Kidney epithelial cell (primary cell): Measurements from ENCODE around the gene MPV17L. TPM values are rescaled to one million over a fixed set of nuclear protein-coding genes. Genes with fewer than 3 reads are reported as not detected.
"Not testable (repeated sequence)": the region's sequence is repeated elsewhere in the genome, so short reads cannot be mapped to it uniquely, and the experiment has no call there.

Experiments
- DNase-seq: peaks from one replicate; pipeline ENCODE4 v3.0.0-alpha.2; 2010; ENCODE audit warnings: low read depth
- H3K27me3 ChIP-seq: 2 replicates; pipeline ENCODE4 v1.6.0; 2011; ENCODE audit warnings: low read length; ENCODE audit not compliant: control insufficient read depth, insufficient read depth
- H3K36me3 ChIP-seq: 2 replicates; pipeline ENCODE4 v1.5.1; 2011; ENCODE audit warnings: low read length; ENCODE audit not compliant: control insufficient read depth, insufficient read depth
- H3K4me3 ChIP-seq: 2 replicates; pipeline ENCODE4 v1.5.1; 2011; ENCODE audit warnings: low read depth, mild to moderate bottlenecking, control low read depth, low read length
- total RNA-seq: library from RNA; depleted of rRNA; stranded (reverse); fragments of >200 nt; gene quantifications from 2 replicates; pipeline ENCODE4 v1.2.3, GENCODE V29; 2015

The MPV17L gene
- total RNA-seq: 7.7 and 9.6 TPM in 2 replicates

DNA sequence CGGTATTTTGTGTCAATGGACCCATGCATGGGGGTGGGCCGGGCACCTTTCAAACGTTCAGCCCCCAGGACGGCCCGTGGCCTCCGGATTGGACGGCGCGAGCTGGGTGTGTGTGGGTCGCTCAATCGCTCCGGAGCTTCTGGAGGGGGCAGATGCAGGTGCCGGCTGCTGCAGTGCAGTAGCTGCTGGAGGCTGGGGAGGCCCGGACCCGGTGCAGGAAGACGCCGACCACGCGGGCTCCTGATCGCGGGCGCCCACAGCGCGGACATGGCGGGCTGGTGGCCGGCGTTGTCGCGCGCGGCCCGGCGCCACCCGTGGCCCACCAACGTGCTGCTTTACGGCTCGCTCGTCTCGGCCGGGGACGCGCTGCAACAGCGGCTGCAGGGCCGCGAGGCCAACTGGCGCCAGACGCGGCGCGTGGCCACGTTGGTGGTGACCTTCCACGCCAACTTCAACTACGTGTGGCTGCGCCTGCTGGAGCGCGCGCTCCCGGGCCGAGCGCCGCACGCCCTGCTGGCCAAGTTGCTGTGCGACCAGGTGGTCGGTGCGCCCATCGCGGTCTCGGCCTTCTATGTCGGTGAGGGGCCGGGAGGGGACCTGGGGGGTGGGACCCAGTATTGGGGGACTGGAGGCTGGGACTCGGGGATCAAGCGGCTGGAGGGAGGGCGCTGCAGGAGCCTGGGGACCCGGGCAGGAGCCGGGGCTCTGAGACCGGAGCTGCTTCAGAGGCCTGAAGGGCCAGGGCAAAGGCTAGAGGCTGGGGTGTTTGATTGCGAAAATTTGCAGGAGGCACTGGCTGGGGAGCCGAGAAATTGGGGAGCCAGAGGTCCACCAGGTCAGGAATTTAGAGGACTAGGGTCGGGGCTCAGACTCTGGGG lies at the start of gene MPV17L:
Gene MPV17L (plus strand): TSS at position 124 of the 878 bp plus-strand sequence. CDS start 144 bp downstream, at position 268.
- not testable (repeated sequence) for H3K36me3 ChIP-seq, H3K27me3 ChIP-seq, DNase-seq

DNA sequence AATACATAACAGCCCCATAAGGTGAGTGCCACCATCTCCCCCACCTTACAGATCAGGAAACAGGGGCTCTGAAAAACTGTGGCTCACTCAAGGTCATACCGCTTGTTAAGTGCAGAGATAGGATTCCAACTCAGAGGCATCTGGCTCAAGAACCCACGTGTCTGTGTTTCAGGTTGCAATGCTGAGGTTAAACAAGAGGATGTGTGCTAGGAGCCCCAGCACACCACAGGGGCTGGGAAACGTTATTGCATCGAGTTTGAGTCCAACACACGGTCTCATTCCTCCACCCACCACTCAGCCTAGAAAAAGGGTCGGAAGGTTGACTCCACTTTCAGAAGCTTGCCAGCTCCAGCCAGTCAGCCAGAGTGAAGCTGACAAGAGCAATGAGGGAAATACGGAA lies 46.8 kb upstream of the MPV17L start:
- DNase-seq, H3K27me3 ChIP-seq, H3K36me3 ChIP-seq, H3K4me3 ChIP-seq: not testable (repeated sequence)

More for the DNA sequence above, at the start of gene MPV17L:
- H3K4me3 ChIP-seq: peak within 1 kb of the TSS; percentile 50

DNA sequence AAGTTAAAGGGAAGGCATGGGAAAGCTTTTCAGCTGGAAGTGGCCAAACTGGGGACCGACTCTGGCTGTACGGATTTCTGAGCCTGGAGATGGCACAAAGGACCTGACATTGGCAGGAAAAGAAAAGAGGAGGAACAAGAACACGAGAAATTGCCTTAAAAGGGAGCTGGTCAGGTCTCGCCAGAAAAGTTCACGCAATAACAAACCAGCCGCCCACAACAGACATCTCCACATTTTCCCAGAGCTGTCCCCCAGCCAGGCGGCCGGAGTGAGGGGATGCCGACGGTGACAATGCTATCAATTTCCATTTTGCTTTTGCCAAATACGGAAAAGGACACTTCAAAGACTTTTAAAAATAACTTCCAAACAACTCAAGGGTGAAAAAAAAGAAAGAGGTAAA lies 44.3 kb upstream of the MPV17L start:
- H3K4me3 ChIP-seq, H3K36me3 ChIP-seq, H3K27me3 ChIP-seq, DNase-seq: not testable (repeated sequence)

DNA sequence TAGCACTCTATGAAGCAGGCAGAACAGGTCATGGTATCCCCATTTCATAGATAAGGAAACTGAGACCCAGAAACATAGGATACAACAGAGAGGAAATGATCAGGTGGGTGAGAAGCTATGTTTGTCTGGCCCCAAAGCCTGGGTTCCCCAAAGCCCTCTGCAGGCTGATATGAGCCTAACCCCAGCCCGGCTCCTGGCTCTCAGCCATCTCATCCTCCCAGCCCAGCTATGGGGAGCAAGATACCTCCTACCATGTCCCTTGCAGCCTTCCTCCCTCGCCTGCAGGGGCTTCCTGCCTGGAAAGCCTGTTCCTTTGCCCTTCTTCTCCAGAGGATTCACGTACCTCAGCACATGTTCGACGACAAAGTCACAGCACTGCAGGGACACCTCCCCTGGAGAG lies 43.8 kb upstream of the MPV17L start:
- H3K36me3 ChIP-seq, H3K4me3 ChIP-seq, H3K27me3 ChIP-seq, DNase-seq: not testable (repeated sequence)

DNA sequence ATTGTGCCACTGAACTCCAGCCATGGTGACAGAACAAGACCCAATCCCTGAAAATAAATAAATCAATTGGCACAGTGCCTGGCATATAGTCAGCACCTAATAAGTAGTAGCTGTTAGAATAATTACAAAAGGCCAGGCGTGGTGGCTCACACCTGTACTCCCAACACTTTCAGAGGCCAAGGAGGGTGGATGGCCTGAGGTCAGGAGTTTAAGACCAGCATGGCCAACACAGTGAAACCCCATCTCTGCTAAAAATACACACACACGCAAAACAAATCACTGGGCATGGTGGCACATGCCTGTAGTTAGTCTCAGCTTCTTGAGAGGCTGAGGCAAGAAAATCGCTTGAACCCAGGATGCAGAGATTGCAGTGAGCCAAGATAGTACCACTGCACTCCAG lies 42.7 kb upstream of the MPV17L start:
- DNase-seq, H3K36me3 ChIP-seq, H3K27me3 ChIP-seq, H3K4me3 ChIP-seq: not testable (repeated sequence)

DNA sequence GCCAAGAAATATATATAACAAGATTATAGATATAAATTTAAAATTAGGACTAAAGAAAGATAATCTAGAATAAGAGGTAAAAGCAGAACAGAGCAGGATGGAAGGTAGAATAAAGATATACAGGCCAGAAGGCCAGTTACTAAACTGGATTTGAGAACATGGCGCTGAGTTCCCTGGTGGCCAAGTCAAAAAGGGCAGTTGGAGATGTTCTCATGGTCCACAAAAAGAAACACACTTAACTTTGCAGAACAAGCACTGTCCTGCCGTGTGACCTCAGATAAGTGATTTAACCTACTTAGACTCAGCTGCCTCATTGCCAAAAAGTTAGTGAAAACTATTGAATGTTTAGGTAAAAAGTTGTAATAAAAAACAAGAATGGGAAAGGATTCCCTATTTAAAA lies 40.7 kb upstream of the MPV17L start:
- not testable (repeated sequence) for H3K4me3 ChIP-seq, H3K27me3 ChIP-seq, DNase-seq, H3K36me3 ChIP-seq

DNA sequence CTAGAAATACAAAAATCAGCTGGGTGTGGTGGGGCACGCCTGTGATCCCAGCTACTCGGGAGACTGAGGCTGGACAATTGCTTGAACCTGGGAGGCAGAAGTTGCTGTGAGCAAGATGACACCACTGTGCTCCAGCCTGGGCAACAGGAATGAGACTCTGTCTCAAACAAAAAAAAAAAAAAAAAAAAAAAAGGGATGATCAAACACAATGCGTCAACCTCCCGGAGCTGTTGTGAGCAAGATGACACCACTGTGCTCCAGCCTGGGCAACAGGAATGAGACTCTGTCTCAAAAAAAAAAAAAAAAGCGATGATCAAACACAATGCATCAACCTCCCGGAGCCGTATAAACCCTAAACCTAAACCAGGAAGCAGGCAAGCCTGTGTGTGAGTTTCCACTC lies 38.1 kb upstream of the MPV17L start:
- not testable (repeated sequence) for DNase-seq, H3K4me3 ChIP-seq, H3K36me3 ChIP-seq, H3K27me3 ChIP-seq

DNA sequence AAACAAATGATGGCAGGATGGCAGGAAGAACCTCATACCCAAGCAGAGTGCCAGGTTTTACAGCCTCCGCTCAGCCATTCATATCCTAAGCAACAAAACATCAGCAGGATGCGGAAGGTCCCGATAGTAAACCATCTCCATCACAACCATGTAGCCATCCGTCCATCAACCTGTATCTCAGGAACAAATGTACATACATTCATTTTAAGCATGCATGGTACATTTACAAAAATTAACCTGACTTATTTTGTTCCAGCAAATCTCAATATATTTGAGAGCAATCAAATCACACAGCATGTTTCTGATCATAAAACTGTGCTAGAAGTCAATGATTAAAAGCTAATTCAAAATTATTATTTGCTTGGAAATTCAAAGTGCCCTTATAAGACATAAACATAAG lies 17.4 kb upstream of the MPV17L start, which contains the start of gene NPIPA5:
Gene NPIPA5 (minus strand): TSS at position 101 of the 400 bp plus-strand sequence. CDS start 0 bp downstream, at position 101.
- H3K4me3 ChIP-seq, DNase-seq, H3K27me3 ChIP-seq, H3K36me3 ChIP-seq: not testable (repeated sequence)

DNA sequence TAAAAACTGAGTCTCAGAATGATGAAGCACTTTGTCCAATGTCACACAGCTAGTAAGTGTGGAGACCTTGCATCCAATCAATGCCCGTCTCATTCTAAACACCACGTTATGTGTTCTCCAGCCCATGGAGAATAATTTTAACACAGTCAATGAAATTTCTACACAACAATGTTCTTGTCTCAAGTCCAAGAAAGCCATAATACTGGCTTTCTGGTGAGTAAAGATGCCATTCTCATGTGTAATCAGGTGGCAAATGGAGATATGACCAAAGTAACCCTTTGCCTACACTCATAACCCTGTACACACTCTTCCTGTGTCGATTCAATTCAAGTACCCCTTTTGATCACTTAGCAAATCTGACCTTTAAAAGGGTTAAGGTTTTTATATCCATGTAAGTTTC lies 12.7 kb upstream of the MPV17L start:
- DNase-seq, H3K4me3 ChIP-seq, H3K27me3 ChIP-seq, H3K36me3 ChIP-seq: not testable (repeated sequence)

DNA sequence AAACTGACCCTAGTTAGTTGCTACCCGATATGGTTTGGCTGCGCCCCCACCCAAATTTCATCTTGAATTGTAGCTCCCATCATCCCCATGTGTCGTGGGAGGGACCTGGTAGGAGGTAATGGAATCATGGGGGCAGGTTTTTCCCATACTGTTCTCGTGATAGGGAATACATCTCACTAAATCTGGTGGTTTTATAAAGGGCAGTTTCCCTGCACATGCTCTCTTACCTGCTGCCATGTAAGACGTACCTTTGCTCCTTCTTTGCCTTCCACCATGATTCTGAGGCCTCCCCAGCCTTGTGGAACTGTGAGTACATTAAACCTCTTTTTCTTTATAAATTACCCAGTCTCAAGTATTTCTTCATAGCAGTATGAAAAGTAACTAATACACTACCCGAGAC lies 7.5 kb upstream of the MPV17L start:
- H3K36me3 ChIP-seq, H3K27me3 ChIP-seq, DNase-seq, H3K4me3 ChIP-seq: not testable (repeated sequence)

DNA sequence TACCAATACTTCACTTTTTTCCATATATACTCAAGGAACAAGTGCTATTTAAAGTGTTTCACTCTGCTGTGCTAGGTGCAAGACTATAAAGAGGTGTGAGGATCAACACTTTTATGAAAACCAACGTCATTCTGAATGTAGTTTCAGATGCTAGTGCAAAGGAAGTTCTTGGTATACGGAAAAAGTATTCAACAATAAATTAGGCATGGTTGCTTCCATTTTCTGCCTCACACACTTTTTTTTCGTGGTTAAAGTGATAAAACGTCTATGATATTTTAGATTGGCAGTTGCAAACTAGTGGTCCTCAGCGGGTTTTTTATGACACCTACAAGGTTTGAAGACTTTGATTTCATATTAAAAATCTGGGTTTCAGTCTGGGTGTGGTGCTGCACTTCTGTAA lies 5.6 kb upstream of the MPV17L start:
- DNase-seq, H3K36me3 ChIP-seq, H3K4me3 ChIP-seq, H3K27me3 ChIP-seq: not testable (repeated sequence)

DNA sequence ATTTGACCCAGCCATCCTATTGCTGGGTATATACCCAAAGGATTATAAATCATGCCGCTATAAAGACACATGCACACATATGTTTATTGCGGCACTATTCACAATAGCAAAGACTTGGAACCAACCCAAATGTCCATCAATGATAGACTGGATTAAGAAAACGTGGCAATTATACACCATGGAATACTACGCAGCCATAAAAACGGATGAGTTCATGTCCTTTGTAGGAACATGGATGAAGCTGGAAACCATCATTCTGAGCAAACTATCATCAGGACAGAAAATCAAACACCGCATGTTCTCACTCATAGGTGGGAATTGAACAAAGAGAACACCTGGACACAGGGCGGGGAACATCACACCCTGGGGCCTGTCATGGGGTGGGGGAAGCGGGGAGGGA lies 2.5 kb upstream of the MPV17L start:
- not testable (repeated sequence) for H3K4me3 ChIP-seq, H3K27me3 ChIP-seq, DNase-seq, H3K36me3 ChIP-seq

DNA sequence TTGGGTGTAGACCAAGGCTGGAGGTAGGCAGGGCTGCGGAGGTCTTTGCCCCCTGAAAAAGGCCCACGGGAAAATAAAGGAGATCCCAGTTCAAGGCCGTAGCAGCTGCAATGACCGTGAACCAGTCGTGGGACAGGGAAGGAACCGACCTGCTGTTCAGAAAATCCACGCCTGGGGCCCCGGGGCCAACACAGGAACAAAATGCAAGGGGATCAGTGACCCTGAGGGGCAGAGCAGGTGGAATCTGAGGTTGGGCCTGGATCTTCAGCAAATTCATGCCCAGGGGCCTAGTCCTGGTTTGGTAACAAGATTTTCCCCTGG lies 915 bp downstream of the MPV17L start:
- H3K27me3 ChIP-seq, H3K4me3 ChIP-seq, DNase-seq, H3K36me3 ChIP-seq: not testable (repeated sequence)
